Measurements from ENCODE around the gene SLC6A11. TPM values are rescaled to one million over a fixed set of nuclear protein-coding genes. Genes with fewer than 3 reads are reported as not detected.

Gene SLC6A11
- polyA plus RNA-seq, 2 of the 4 experiments (the other 2 are of a cell fraction) = 0.03 TPM

DNA sequence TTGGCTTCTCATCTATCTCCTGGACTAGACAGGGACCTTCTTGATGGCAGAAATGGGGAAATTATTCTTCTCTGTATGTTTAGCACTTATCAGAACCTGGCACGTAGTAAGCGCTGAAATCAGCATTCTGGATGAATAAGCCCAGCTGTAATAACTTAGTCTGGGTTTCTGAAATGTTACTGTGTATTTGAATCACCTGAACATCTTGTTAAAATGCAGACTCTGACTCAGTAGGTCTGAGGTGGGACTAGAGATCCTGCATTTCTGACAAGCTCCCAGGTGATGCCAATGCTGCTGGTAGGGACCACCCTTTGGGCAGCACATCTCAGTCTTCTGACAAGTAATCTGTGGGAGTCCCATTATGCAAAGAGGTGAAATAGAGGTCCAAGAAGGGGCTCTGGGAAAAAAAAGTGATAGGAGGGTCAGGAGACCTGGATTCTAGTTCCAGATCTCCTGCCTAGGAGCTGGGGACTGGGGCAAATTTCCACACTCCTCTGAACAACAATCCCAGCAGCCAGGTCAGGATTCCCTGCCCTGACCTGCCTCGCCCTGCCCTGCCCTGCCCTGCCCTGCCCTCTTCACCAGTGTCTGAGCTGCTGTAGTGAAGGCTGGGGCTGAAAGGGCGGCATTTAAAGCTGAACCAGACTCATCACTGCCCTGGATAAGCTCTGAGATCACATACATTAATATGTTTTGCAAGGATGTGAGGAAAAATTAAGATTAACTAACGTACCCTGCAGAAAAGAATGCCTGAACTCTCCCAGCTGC lies 17.2 kb upstream of the SLC6A11 start:
- CTCF ChIA-PET = interaction anchor here (0.9 to 1.1 kb wide), 4 partner anchors 9 to 262 kb away, joined by 3 to 4 read pairs (median 4); no protein-coding TSS in a partner anchor
- Histone ChIP-seq H3K4me1 (no peaks in the 10 kb centered on the region), H3K27ac (no peak overlapping the region), H3K4me3 (no peak overlapping the region), H3K4me2 (no peak overlapping the region), H3K9me3 (no peaks in the 10 kb centered on the region)
- DNase-seq (ENCODE audit: low read depth in 1 of 2, low spot score in 1 of 2) = no peak
- ATAC-seq = 0 out of 6 replicates have a peak, but pooled peaks of 1 of the 2 experiments have one; percentile 47
- TF ChIP-seq TP53 (CRISPR knock-in tag; IDR thresholded peaks at IDR 0.05) = no peak
- TF ChIP-seq RNF2 (IDR thresholded peaks at IDR 0.05; ENCODE audit: borderline replicate concordance, low read depth) = no peak
- TF ChIP-seq, protein P1, sequence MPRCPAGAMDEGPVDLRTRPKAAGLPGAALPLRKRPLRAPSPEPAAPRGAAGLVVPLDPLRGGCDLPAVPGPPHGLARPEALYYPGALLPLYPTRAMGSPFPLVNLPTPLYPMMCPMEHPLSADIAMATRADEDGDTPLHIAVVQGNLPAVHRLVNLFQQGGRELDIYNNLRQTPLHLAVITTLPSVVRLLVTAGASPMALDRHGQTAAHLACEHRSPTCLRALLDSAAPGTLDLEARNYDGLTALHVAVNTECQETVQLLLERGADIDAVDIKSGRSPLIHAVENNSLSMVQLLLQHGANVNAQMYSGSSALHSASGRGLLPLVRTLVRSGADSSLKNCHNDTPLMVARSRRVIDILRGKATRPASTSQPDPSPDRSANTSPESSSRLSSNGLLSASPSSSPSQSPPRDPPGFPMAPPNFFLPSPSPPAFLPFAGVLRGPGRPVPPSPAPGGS (IDR thresholded peaks at IDR 0.05) = no peak
- TF ChIP-seq CHD4 (IDR thresholded peaks at IDR 0.05; ENCODE audit: borderline replicate concordance) = no peak
- no peak for TF ChIP-seq KDM5A (IDR thresholded peaks at IDR 0.05)
- TF ChIP-seq CHD2 (IDR thresholded peaks at IDR 0.05; ENCODE audit: low read length, partially characterized antibody) = no peak
- no peak for TF ChIP-seq RCOR1 (IDR thresholded peaks at IDR 0.05; ENCODE audit: low read depth, low read length)
- TF ChIP-seq EP300 (IDR thresholded peaks at IDR 0.05) = no peak
- TF ChIP-seq, protein P2, sequence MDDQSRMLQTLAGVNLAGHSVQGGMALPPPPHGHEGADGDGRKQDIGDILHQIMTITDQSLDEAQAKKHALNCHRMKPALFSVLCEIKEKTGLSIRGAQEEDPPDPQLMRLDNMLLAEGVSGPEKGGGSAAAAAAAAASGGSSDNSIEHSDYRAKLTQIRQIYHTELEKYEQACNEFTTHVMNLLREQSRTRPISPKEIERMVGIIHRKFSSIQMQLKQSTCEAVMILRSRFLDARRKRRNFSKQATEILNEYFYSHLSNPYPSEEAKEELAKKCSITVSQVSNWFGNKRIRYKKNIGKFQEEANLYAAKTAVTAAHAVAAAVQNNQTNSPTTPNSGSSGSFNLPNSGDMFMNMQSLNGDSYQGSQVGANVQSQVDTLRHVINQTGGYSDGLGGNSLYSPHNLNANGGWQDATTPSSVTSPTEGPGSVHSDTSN (IDR thresholded peaks at IDR 0.05) = no peak
- no peak for TF ChIP-seq KDM1A (IDR thresholded peaks at IDR 0.05; ENCODE audit: low read depth)
- no peak for TF ChIP-seq ZC3H11A (IDR thresholded peaks at IDR 0.05)
- no peak for TF ChIP-seq ESRRA (IDR thresholded peaks at IDR 0.05; ENCODE audit: borderline replicate concordance, low read length)
- TF ChIP-seq RARB (CRISPR knock-in tag; IDR thresholded peaks at IDR 0.05) = no peak
- TF ChIP-seq FOXS1 (CRISPR knock-in tag; IDR thresholded peaks at IDR 0.05) = no peak
- no peak for TF ChIP-seq MAFK (IDR thresholded peaks at IDR 0.05; ENCODE audit: partially characterized antibody)
- TF ChIP-seq FOSB (CRISPR knock-in tag; IDR thresholded peaks at IDR 0.05) = no peak
- POLR2A ChIA-PET = no interaction called here
- 18% methylated on average over 4 of the region's 5 CpGs for WGBS (ENCODE audit: missing lambda C conversion rate)
- FAIRE-seq = no peak

DNA sequence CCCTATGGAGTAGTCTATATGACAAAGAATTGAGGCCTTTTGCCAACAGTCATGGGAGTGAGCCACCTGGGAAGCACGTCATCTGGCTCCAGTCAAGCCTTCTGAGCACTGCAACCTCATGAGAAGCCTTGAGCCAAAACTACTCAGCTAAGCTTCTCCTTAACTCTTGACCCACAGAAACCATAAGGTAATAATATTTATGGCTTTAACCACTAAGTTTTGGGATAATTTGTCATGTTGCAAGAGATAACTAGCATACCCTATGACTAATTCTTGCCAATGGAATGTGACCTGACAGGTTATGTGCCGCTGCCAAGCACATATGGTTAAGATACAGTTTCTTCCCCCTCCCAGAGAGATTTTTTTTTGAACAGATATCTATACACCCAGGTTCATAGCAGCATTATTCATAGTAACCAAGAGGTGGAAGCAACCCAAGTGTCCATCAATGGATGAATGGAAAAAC lies 11.8 kb upstream of the SLC6A11 start:
- no peak overlapping the region for H3K27ac ChIP-seq
- 0% methylated on average over 2 of the region's 2 CpGs for WGBS (ENCODE audit: missing lambda C conversion rate)
- no peak overlapping the region for H3K4me2 ChIP-seq
- FAIRE-seq = no peak
- no peak for TF ChIP-seq MYC (IDR thresholded peaks at IDR 0.05; ENCODE audit: borderline replicate concordance, low read length)
- TF ChIP-seq, protein P3, sequence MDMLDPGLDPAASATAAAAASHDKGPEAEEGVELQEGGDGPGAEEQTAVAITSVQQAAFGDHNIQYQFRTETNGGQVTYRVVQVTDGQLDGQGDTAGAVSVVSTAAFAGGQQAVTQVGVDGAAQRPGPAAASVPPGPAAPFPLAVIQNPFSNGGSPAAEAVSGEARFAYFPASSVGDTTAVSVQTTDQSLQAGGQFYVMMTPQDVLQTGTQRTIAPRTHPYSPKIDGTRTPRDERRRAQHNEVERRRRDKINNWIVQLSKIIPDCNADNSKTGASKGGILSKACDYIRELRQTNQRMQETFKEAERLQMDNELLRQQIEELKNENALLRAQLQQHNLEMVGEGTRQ (IDR thresholded peaks at IDR 0.05) = no peak
- TF ChIP-seq HDAC2 (IDR thresholded peaks at IDR 0.05) = no peak
- TF ChIP-seq GATA3 (IDR thresholded peaks at IDR 0.05; ENCODE audit: borderline replicate concordance) = no peak
- no peak for TF ChIP-seq PHF8 (IDR thresholded peaks at IDR 0.05; ENCODE audit: borderline replicate concordance, low read depth)
- no peak for TF ChIP-seq ZC3H11A (IDR thresholded peaks at IDR 0.05)
- TF ChIP-seq NPAS2 (CRISPR knock-in tag; IDR thresholded peaks at IDR 0.05; ENCODE audit: borderline replicate concordance) = no peak
- no peak for TF ChIP-seq CEBPB (IDR thresholded peaks at IDR 0.05)
- TF ChIP-seq MAZ (IDR thresholded peaks at IDR 0.05; ENCODE audit: borderline replicate concordance, low read depth, low read length) = no peak
- TF ChIP-seq ZNF302 (CRISPR knock-in tag; IDR thresholded peaks at IDR 0.05) = no peak
- TF ChIP-seq SREBF2 (IDR thresholded peaks at IDR 0.05) = no peak
- no peak for TF ChIP-seq RCOR1 (IDR thresholded peaks at IDR 0.05; ENCODE audit: low read depth, low read length)
- no peak for TF ChIP-seq NR3C1 (IDR thresholded peaks at IDR 0.05)
- TF ChIP-seq HOXB13 (CRISPR knock-in tag; IDR thresholded peaks at IDR 0.05; ENCODE audit: low read depth) = no peak
- TF ChIP-seq HEYL (CRISPR knock-in tag; IDR thresholded peaks at IDR 0.05) = no peak
- CTCF ChIA-PET = no interaction called here
- DNase-seq (ENCODE audit: low read depth in 1 of 2, low spot score in 1 of 2) = no peak
- ATAC-seq = no peak
- no peak overlapping the region for H3K4me3 ChIP-seq
- POLR2A ChIA-PET = no interaction called here
- H3K9me3 ChIP-seq = no peaks in the 10 kb centered on the region
- no peaks in the 10 kb centered on the region for H3K4me1 ChIP-seq
